ENCODE measurements around the gene NLGN1. TPM values are rescaled to one million over a fixed set of nuclear protein-coding genes. Genes with fewer than 3 reads are reported as not detected.

Gene NLGN1
- total RNA-seq, 4 donors from 2014 or later = 21.6 to 50.7 (median 30.4) TPM

DNA sequence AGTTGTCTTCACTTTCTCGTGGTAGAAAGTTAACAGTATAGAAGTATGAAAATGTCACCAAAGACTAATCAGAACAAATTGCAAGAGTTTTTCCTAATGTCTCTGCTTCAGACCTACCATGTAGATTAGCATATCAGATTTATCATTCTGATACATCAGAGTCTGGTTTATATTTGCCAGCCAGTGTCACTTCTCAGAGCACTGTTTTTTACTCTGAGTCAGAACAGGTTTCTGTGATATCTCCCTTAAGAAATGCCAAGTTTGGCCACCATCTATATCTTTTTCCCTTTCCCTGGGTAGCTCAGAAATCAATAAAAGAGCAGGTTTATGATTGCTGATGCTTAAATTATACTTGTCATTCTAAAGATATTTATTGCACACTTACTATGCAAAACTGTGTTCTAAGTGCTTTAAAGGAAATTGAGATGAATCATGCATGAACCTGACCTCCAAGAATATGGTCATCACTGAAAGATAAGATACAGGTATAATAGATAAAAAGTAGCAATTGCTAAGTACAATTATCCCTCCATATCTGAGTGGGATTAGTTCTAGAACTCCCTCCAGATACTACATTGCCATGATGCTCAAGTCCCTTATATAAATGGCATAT lies 788.9 kb downstream of the NLGN1 start:
- H3K4me3 ChIP-seq = no peak overlapping the region
- H3K27me3 ChIP-seq = no peaks in the 10 kb centered on the region
- no peaks in the 10 kb centered on the region for H3K9me3 ChIP-seq
- no peaks in the 10 kb centered on the region for H3K36me3 ChIP-seq
- WGBS, 2 donors = 89 to 92% methylated on average over 1 of the region's 1 CpG
- DNase-seq (ENCODE audit: low spot score in 2 of 2) = no peak
- TF ChIP-seq CTCF (IDR thresholded peaks at IDR 0.05) (no peak), EP300 (IDR thresholded peaks at IDR 0.05) (no peak), POLR2A (IDR thresholded peaks at IDR 0.05) (no peak)
- peaks cover 0 to 9% (median 1%) of the 10 kb centered on the region in 4 donors for H3K4me1 ChIP-seq
- no peak overlapping the region for H3K27ac ChIP-seq

DNA sequence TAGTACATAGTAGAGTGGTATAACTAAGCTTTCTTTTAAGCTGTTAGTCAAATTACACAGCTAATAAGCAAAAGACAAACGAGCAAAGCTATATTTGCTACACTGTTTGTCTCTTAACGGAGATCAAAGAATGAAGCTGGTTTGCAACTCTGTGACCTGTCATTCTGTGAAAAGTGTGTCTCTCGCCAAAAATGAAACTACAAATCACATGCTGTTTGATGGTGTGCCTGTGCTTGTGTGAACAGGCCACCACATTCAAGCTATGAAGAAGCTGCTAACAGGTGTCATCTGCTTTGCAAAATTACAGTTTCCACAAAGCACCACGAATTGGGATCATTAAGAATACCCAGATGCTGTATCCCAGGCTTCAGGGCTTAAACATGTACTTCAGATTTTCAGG lies 793.8 kb downstream of the NLGN1 start:
- Histone ChIP-seq H3K27ac (no peak overlapping the region), H3K9me3 (no peaks in the 10 kb centered on the region), H3K4me1 (peaks cover 0 to 13% (median 2%) of the 10 kb centered on the region in 4 donors), H3K4me3 (no peak overlapping the region), H3K27me3 (no peaks in the 10 kb centered on the region), H3K36me3 (no peaks in the 10 kb centered on the region)
- DNase-seq (ENCODE audit: low spot score in 2 of 2) = no peak
- TF ChIP-seq POLR2A (IDR thresholded peaks at IDR 0.05) (no peak), CTCF (IDR thresholded peaks at IDR 0.05) (no peak), EP300 (IDR thresholded peaks at IDR 0.05) (no peak)
- WGBS, 2 donors = 29 to 43% methylated on average over 4 of the region's 4 CpGs

DNA sequence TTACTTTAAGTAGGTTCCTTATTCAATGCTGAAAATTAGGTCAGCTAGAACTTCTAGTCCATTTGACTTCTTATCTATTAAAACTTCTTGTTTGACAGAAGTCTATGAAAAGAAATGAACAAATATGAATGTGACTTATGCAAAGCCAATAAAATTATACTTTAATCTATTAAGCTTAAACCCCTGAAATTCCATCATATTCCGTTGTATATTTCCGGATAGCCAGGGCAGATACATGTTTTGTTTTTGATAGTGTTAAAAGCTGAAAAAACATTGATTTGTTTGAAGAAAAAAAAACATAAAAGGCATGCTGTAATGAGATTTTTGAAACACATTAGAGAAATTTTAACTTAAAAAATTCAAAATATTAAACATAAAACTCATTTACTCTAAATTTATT lies 794.4 kb downstream of the NLGN1 start:
- TF ChIP-seq CTCF (IDR thresholded peaks at IDR 0.05) = no peak
- no peak for TF ChIP-seq EP300 (IDR thresholded peaks at IDR 0.05)
- TF ChIP-seq POLR2A (IDR thresholded peaks at IDR 0.05) = no peak
- Histone ChIP-seq H3K36me3 (no peaks in the 10 kb centered on the region), H3K27ac (no peak overlapping the region), H3K4me1 (peaks cover 0 to 13% (median 2%) of the 10 kb centered on the region in 4 donors), H3K27me3 (no peaks in the 10 kb centered on the region), H3K9me3 (no peaks in the 10 kb centered on the region), H3K4me3 (no peak overlapping the region)
- WGBS, 2 donors = 69 to 78% methylated on average over 2 of the region's 2 CpGs
- no peak for DNase-seq (ENCODE audit: low spot score in 2 of 2)

- Histone ChIP-seq H3K27ac (no peak overlapping the region), H3K4me3 (no peak overlapping the region), H3K9me3 (no peaks in the 10 kb centered on the region), H3K4me1 (peaks cover 0 to 13% (median 2%) of the 10 kb centered on the region in 4 donors), H3K27me3 (no peaks in the 10 kb centered on the region), H3K36me3 (no peaks in the 10 kb centered on the region)
- no peak for DNase-seq (ENCODE audit: low spot score in 2 of 2)
- WGBS, 2 donors = 42 to 45% methylated on average over 2 of the region's 2 CpGs
- TF ChIP-seq POLR2A (IDR thresholded peaks at IDR 0.05) (no peak), EP300 (IDR thresholded peaks at IDR 0.05) (no peak), CTCF (IDR thresholded peaks at IDR 0.05) (no peak)
These were observed 794.9 kb downstream of the NLGN1 start for GRCh38 chr3:174192471-174192870.

- Histone ChIP-seq H3K27ac (no peak overlapping the region), H3K36me3 (no peaks in the 10 kb centered on the region)
These were observed 796.1 kb downstream of the NLGN1 start for GRCh38 chr3:174193604-174194003.

More at GRCh38 chr3:174193604-174194003, 796.1 kb downstream of the NLGN1 start:
- DNase-seq (ENCODE audit: low spot score in 2 of 2) = no peak
- Histone ChIP-seq H3K27me3 (no peaks in the 10 kb centered on the region), H3K4me3 (no peak overlapping the region), H3K4me1 (peaks cover 0 to 13% (median 2%) of the 10 kb centered on the region in 4 donors), H3K9me3 (no peaks in the 10 kb centered on the region)
- TF ChIP-seq CTCF (IDR thresholded peaks at IDR 0.05) (no peak), EP300 (IDR thresholded peaks at IDR 0.05) (no peak), POLR2A (IDR thresholded peaks at IDR 0.05) (no peak)
